ENCODE results near the gene NTMT1. TPM values are rescaled to one million over a fixed set of nuclear protein-coding genes. Genes with fewer than 3 reads are reported as not detected.

Gene NTMT1
- total and polyA plus RNA-seq, 9 of the 15 experiments (the other 6 are each of a cell fraction or from before 2014, with no cell fraction given): 42.1 to 116 (median 74.7) TPM

GRCh38 chr9:129610473-129611306 is 15.3 kb upstream of the NTMT1 start (continued):
- TF ChIP-seq THAP7 (CRISPR knock-in tag; IDR thresholded peaks at IDR 0.05) (0 out of 2 replicates have a peak, but pooled peaks have one; percentile 51), RFX5 (IDR thresholded peaks at IDR 0.05; ENCODE audit: low read depth, low read length) (no peak), NFIX (CRISPR knock-in tag; IDR thresholded peaks at IDR 0.05; ENCODE audit: low read depth) (no peak), YY1 (IDR thresholded peaks at IDR 0.05; ENCODE audit: borderline replicate concordance in 1 of 3, control insufficient read depth in 1 of 3, extremely low read depth in 1 of 3, insufficient read depth in 3 of 3, insufficient read length in 1 of 3, insufficient replicate concordance in 2 of 3, low read depth in 1 of 3, low read length in 2 of 3) (peak; percentile 24 to 87 (median 71)), HOXB6 (CRISPR knock-in tag; IDR thresholded peaks at IDR 0.05; ENCODE audit: borderline replicate concordance) (no peak), MLX (CRISPR knock-in tag; conservative IDR thresholded peaks at IDR 0.05) (no peak), CBX8 (IDR thresholded peaks at IDR 0.05; ENCODE audit: borderline replicate concordance, extremely low read depth, low read depth, low read length, poor library complexity, severe bottlenecking) (no peak), CHD1 (IDR thresholded peaks at IDR 0.05; ENCODE audit: low read length) (no peak), PHF21A (IDR thresholded peaks at IDR 0.05; ENCODE audit: borderline replicate concordance, low read depth) (no peak), ZZZ3 (IDR thresholded peaks at IDR 0.05) (no peak), SMAD3 (CRISPR knock-in tag; conservative IDR thresholded peaks at IDR 0.05) (no peak), DDX20 (tag; IDR thresholded peaks at IDR 0.05; ENCODE audit: low read depth) (no peak), MIER1 (IDR thresholded peaks at IDR 0.05; ENCODE audit: low read depth) (no peak), MEIS2 (IDR thresholded peaks at IDR 0.05; ENCODE audit: partially characterized antibody) (no peak), NFATC3 (IDR thresholded peaks at IDR 0.05) (no peak), RBM34 (IDR thresholded peaks at IDR 0.05; ENCODE audit: borderline replicate concordance, insufficient read depth, low read length) (no peak), SMAD4 (CRISPR knock-in tag; conservative IDR thresholded peaks at IDR 0.05) (peak; percentile 56), TEAD2 (tag; IDR thresholded peaks at IDR 0.05) (no peak), CCAR2 (IDR thresholded peaks at IDR 0.05; ENCODE audit: low read depth, low read length) (no peak), ZNF121 (CRISPR knock-in tag; conservative IDR thresholded peaks at IDR 0.05) (no peak), FOXJ3 (CRISPR knock-in tag; IDR thresholded peaks at IDR 0.05) (no peak), RB1 (IDR thresholded peaks at IDR 0.05; ENCODE audit: low read depth) (peak; percentile 98), EZH2 (IDR thresholded peaks at IDR 0.05; ENCODE audit: borderline replicate concordance, low read depth, low read length) (no peak), SPI1 (IDR thresholded peaks at IDR 0.05; ENCODE audit: borderline replicate concordance, low read depth, low read length) (no peak), ZBTB33 (CRISPR knock-in tag; IDR thresholded peaks at IDR 0.05) (no peak)

Data from K562 (cell line).